Stimulated activated CD4-positive, alpha-beta T cell treated with anti-CD3 and anti-CD28 coated beads, Interleukin-15, amount 100 ng/mL, for 1 hour (primary cell): ENCODE measurements around the gene BUB1B.
"Not testable (repeated sequence)": the region's sequence is repeated elsewhere in the genome, so short reads cannot be mapped to it uniquely, and the experiment has no call there.

ENCODE experiments used
- DNase-seq, 2 donors: peaks; one replicate each; pipeline ENCODE4 v3.0.0-alpha.2; 2020; ENCODE audit warnings: low read depth in 1 of 2, low spot score in 1 of 2

Gene BUB1B, protein sequence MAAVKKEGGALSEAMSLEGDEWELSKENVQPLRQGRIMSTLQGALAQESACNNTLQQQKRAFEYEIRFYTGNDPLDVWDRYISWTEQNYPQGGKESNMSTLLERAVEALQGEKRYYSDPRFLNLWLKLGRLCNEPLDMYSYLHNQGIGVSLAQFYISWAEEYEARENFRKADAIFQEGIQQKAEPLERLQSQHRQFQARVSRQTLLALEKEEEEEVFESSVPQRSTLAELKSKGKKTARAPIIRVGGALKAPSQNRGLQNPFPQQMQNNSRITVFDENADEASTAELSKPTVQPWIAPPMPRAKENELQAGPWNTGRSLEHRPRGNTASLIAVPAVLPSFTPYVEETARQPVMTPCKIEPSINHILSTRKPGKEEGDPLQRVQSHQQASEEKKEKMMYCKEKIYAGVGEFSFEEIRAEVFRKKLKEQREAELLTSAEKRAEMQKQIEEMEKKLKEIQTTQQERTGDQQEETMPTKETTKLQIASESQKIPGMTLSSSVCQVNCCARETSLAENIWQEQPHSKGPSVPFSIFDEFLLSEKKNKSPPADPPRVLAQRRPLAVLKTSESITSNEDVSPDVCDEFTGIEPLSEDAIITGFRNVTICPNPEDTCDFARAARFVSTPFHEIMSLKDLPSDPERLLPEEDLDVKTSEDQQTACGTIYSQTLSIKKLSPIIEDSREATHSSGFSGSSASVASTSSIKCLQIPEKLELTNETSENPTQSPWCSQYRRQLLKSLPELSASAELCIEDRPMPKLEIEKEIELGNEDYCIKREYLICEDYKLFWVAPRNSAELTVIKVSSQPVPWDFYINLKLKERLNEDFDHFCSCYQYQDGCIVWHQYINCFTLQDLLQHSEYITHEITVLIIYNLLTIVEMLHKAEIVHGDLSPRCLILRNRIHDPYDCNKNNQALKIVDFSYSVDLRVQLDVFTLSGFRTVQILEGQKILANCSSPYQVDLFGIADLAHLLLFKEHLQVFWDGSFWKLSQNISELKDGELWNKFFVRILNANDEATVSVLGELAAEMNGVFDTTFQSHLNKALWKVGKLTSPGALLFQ

DNA sequence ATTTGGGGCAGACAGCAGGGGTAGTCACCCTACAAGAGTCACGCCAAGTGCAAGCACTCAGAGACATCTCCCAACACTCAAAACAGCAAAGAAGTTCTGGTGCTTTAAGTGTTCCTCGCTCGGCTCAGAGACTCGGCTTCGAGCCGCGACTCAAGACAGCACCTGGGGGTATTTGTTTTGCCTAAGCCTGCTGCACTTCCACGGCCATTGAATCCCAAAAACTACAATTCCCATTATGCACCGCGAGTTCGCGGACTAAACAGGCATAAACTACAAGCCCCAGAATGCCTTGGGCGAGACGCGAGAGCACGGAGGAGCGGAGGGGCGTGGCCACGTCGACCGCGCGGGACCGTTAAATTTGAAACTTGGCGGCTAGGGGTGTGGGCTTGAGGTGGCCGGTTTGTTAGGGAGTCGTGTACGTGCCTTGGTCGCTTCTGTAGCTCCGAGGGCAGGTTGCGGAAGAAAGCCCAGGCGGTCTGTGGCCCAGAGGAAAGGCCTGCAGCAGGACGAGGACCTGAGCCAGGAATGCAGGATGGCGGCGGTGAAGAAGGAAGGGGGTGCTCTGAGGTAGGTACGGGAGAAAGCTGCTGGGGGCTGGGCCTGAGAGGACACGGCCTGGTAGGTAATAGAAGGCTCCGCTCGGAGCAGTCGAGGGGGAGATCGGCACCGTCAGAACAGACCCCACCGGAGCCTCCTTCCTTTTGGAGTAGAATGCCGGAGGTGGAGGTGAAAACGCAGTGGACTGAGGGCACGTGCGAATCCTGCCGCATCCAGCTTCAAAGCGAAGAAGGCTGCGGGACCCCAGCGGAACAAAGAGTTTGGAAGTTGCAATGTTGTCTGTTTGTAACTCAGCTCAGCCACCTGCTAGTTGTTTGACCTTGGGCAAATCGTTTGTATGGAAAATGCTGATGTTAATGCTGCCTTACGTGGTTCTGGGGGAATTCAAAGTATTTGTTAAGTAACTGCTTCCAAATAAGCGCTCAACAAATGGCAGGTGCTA, at the start of gene BUB1B:
Gene BUB1B (plus strand): TSS at position 381 of the 1,000 bp plus-strand sequence. CDS start 152 bp downstream, at position 533.
- peak; percentile 82 for DNase-seq

- DNase-seq, result no peak
These were observed 49.0 kb upstream of the BUB1B start for GRCh38 chr15:40111888-40112287.

- no peak for DNase-seq
These were observed 48.1 kb upstream of the BUB1B start for GRCh38 chr15:40112789-40113188.

DNA sequence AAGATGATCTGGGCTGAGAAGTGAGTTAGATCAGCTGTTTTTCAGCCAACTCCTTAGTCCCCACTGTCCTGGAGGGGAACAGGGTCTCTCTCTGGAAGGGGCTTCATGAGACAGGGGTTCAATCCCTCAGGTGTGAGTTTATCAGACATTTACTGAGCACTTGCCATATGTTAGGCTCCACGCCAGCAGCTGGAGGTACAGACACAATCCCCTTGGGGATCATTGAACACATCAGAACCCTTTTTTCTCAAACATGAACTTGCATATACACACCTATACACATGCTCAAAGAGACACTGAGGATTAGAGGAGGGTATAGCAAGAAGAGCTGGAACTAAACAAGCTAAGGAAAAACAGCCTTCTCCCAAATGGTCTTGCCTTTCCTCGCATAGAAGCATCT, 46.7 kb upstream of the BUB1B start:
- no peak for DNase-seq

DNA sequence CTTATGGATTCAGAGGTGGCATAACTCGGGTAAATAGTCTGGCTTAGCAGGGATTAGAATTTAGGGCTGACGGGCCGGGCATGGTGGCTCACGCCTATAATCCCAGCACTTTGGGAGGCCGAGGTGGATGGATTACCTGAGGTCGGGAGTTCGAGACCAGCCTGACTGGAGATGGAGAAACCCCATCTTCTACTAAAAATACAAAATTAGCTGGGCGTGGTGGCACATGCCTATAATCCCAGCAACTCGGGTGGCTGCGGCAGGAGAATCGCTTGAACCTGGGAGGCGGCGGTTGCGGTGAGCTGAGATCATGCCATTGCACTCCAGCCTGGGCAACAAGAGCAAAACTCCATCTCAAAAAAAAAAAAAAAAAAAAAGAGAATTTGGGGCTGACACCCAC, 45.8 kb upstream of the BUB1B start:
- not testable (repeated sequence) for DNase-seq

GRCh38 chr15:40115670-40116093, 45.2 kb upstream of the BUB1B start:
- DNase-seq, result no peak

DNA sequence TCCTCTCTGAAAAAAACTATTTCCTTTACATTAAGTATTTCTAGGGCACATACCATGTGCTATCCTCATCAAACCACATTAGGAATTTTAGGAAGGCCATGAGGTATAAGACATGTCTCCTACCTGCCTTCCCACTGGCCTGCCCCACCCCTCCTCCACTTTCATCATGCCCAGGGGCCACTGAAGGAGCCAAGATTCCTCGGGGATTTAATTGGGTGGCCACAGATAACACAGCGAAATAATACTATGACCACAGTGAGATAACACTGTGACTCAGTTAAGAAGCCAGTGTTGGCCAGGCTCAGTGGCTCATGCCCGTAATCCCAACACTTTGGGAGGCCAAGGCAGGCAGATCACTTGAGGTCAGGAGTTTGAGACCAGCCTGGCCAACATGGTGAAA, 42.4 kb upstream of the BUB1B start:
- DNase-seq, result no peak

DNA sequence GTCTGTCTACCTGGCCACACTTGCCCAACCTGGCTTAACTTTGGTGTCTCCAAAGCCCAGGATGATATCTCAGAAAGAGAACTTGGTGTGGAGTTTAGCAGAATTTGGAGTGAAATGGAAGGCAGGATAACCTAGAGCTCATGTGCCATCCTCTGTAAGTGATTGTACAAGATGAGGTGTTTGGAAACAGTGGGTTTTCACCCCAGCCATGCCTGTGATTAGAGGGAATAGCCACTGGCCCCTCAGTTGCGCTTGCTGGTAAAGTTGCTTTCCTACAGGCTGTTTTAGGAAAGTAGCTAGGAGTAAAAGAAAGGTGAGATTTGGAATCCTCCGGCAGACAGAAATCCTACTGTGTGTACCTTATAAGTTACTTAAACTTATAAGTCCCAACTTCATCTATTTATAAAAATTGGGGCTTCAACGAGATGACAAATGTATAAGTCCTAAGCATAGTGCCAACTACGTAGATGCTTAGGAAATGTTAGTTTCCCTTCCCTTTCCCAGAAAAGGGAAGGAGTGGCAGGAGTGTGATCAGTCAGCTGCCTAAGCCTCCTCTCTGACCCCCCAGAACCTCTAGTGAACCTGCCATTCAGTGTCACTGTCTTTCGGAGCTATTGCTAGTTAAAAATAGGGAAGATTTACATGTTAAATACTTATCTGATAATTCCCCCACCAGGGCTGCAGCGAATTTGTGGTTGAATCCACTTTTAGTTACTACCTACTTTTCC, 38.8 kb upstream of the BUB1B start:
- no peak for DNase-seq

- not testable (repeated sequence) for DNase-seq
These were observed 37.9 kb upstream of the BUB1B start for GRCh38 chr15:40122989-40123388.

GRCh38 chr15:40123863-40124262, 37.0 kb upstream of the BUB1B start:
- DNase-seq, result not testable (repeated sequence)

DNA sequence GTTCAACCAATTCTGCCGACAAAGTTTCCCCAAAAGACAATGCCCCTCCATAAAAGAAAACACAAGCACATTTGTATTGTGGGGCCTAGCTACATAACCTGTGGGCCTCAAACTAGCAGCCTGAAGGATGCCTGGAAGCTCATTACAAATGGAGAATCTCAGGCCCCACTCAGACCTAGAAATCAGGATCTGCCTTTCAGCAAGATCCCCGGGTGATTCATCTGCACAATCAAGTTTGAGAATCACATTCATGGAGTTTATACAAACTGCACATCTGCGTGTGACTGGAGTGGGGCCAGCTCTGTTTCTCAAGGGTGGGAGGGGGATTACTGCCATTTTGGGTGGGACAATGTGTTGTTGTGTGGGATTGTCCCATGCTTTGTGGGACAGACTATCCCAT, 36.5 kb upstream of the BUB1B start:
- not testable (repeated sequence) for DNase-seq

GRCh38 chr15:40124807-40125285, 36.0 kb upstream of the BUB1B start:
- not testable (repeated sequence) for DNase-seq

- no peak for DNase-seq
These were observed 34.9 kb upstream of the BUB1B start for GRCh38 chr15:40125950-40126349.

- no peak for DNase-seq
These were observed 31.9 kb upstream of the BUB1B start for GRCh38 chr15:40128766-40129660.

DNA sequence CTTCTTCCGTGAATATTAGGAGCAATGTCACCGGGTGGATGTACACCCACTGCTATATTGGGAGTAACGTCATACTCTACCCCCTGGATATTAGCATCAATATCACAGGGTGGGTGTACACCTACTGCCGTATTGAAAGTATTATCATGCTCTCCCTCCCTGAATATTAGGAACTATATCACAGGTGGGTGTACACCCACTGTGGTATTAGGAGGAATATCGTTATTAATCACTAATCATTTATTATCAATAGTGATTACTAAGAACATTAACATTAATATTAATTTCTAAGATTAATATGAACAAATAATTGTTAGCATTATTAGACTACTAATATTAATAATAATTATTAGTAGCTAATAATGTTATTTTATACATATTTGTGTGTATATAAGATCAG, 30.8 kb upstream of the BUB1B start:
- DNase-seq, result no peak

- no peak for DNase-seq
These were observed 29.9 kb upstream of the BUB1B start for GRCh38 chr15:40130799-40131502.

DNA sequence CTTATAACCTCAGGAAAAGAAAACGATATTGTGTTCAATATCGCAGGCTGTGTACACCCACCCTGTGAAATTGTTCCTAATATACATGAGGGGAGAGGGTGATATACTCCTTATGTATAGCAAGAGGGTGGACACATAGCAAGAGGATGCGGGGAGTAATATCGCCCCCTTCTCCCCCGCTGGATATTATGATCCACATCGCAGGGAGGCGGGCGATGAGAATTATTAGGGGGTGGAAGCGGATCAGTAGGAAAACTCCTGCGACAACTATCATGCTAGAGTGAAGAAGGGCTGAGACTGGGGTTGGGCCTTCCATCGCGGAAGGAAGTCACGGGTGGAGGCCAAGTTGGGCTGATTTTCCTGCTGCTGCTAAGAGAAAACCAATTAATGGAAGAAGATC, 27.3 kb upstream of the BUB1B start:
- DNase-seq, result no peak

- DNase-seq, result no peak
These were observed 26.0 kb upstream of the BUB1B start for GRCh38 chr15:40134885-40135284.
